CD4-positive, alpha-beta T cell (primary cell): ENCODE data around the gene TTC33. TPM values are rescaled to one million over a fixed set of nuclear protein-coding genes. Genes with fewer than 3 reads are reported as not detected.
"Not testable (repeated sequence)": the region's sequence is repeated elsewhere in the genome, so short reads cannot be mapped to it uniquely, and the experiment has no call there.

Source experiments
- ATAC-seq: fragments of 200-7000 bp; cut with Tn5 transposase; one replicate; pipeline ENCODE4 v1.10.0; 2022; ENCODE audit warnings: mild to moderate bottlenecking; ENCODE audit not compliant: poor library complexity
- CTCF ChIA-PET: fragments of 350-600 bp; sonication (Branson Sonifier 250); formaldehyde crosslinking; loops from one replicate; lab custom pipeline; 2021; ENCODE audit warnings: antibody characterized with exemption, inconsistent platforms; lab: Charles Lee
- POLR2A ChIA-PET: fragments of 350-600 bp; sonication (Branson Sonifier 250); formaldehyde crosslinking; loops from one replicate; lab custom pipeline; 2021; ENCODE audit warnings: antibody characterized with exemption, inconsistent platforms; lab: Charles Lee
- DNase-seq, 14 experiments: peaks; one replicate each; pipeline ENCODE4 v3.0.0-alpha.2; 2013 to 2020; ENCODE audit warnings: mixed read lengths in 2 of 14
- H3K27ac ChIP-seq, 2 donors: one replicate each; pipeline versions ENCODE4 v1.5.1 to v1.7.0; 2013; ENCODE audit warnings: low read length in 2 of 2, low read depth in 1 of 2, mild to moderate bottlenecking in 1 of 2
- H3K27me3 ChIP-seq, 2 experiments: 1 replicate in 1 of 2; 2 replicates in 1 of 2; pipeline versions ENCODE4 v1.6.1 to v1.7.0; 2013; ENCODE audit warnings: low read length in 2 of 2, control low read depth in 1 of 2, mild to moderate bottlenecking in 1 of 2, moderate library complexity in 1 of 2; ENCODE audit not compliant: insufficient read depth in 2 of 2, control insufficient read depth in 1 of 2
- H3K36me3 ChIP-seq: one replicate; pipeline ENCODE4 v1.6.1; 2013; ENCODE audit warnings: low read length, control low read depth; ENCODE audit not compliant: insufficient read depth
- H3K4me1 ChIP-seq: one replicate; pipeline ENCODE4 v1.6.1; 2013; ENCODE audit warnings: low read length, control low read depth; ENCODE audit not compliant: insufficient read depth
- H3K4me3 ChIP-seq: one replicate; pipeline ENCODE4 v1.5.1; 2013; ENCODE audit warnings: mild to moderate bottlenecking, low read length, moderate library complexity
- H3K9me3 ChIP-seq, 2 experiments: 1 replicate in 1 of 2; 2 replicates in 1 of 2; pipeline versions ENCODE4 v1.6.1 to v1.7.0; 2013; ENCODE audit warnings: low read length in 2 of 2, mild to moderate bottlenecking in 2 of 2, control low read depth in 1 of 2, moderate library complexity in 1 of 2; ENCODE audit not compliant: control insufficient read depth in 1 of 2, insufficient read depth in 1 of 2
- H3K27ac Mint-ChIP-seq: one replicate; pipeline ENCODE4 v1.8.0; 2020; ENCODE audit warnings: mixed read lengths
- H3K27me3 Mint-ChIP-seq: one replicate; pipeline ENCODE4 v1.8.0; 2021; ENCODE audit warnings: mixed read lengths
- H3K36me3 Mint-ChIP-seq: one replicate; pipeline ENCODE4 v1.8.0; 2021; ENCODE audit warnings: low read depth, mixed read lengths
- H3K4me1 Mint-ChIP-seq: one replicate; pipeline ENCODE4 v1.8.0; 2021; ENCODE audit warnings: low read depth, mixed read lengths
- H3K4me3 Mint-ChIP-seq: one replicate; pipeline ENCODE4 v1.8.0; 2020; ENCODE audit warnings: mild to moderate bottlenecking, mixed read lengths
- H3K9me3 Mint-ChIP-seq: one replicate; pipeline ENCODE4 v1.8.0; 2020; ENCODE audit warnings: mixed read lengths
- intact Hi-C, 2 experiments: fragments of 100-400 bp; cut with DNase I in 1 of 2; cut with micrococcal nuclease in 1 of 2; formaldehyde crosslinking; loops; one replicate each; pipeline versions ENCODE4 v1.15.1 to v1.9.0; 2023 to 2025; cut with DNase I, micrococcal nuclease
- total RNA-seq, 174 experiments: library from RNA in 2 of 174; stranded (reverse) in 2 of 174; gene quantifications; one replicate each; pipeline ENCODE4 v1.2.3 and lab custom pipeline; 2021 to 2026
- TF ChIP-seq, protein P1 (sequence below): fragments of 200-600 bp; IDR thresholded peaks from one replicate; pipeline ENCODE4 v1.8.0; 2022; ENCODE audit warnings: antibody characterized with exemption, mild to moderate bottlenecking

The TTC33 gene
- total RNA-seq, 2 experiments from 2014 or later = 8.7 to 12.0 TPM

DNA sequence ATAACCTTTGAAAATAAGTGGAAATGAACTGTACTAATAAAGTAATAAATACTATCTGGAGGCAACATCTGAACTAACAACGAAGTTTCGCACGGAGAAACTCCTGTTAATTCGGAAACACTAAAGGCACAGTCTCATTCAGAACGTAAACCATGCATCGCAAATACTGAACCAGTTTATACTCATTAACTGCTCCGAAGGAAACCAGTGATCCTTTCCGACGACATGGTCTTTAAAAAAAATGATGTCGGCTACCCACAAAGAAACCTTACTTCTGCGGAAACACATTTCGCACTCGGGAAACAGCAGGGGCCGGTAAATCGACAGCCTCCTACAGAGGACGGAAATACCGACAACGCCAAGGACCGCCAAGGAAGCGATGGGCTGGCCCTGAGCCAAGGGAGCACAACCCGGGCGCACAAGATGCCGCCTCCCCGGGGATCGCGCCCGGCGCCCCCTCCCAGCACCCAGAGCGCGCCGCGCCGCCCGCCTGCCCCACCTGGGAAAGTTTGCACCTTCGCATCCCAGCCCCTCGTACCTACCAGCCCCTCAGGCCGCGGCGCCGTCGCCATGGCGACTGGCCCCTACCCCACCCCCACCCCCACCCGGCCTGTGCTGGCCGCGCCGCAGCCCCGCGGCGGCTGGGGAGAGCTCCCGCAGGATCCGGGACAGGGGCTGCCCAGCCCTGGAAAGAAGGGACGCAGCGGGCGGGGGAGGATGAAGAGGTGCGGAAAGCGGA is 41.7 kb upstream of the TTC33 start:
- Histone ChIP-seq H3K27me3 (no peaks in the 10 kb centered on the region), H3K9me3 (no peaks in the 10 kb centered on the region), H3K27ac (peak overlapping the region; percentile 73 to 85), H3K4me1 (peaks cover 23% of the 10 kb centered on the region), H3K4me3 (peak overlapping the region; percentile 95), H3K36me3 (peaks cover 5% of the 10 kb centered on the region)
- TF ChIP-seq, protein P1, sequence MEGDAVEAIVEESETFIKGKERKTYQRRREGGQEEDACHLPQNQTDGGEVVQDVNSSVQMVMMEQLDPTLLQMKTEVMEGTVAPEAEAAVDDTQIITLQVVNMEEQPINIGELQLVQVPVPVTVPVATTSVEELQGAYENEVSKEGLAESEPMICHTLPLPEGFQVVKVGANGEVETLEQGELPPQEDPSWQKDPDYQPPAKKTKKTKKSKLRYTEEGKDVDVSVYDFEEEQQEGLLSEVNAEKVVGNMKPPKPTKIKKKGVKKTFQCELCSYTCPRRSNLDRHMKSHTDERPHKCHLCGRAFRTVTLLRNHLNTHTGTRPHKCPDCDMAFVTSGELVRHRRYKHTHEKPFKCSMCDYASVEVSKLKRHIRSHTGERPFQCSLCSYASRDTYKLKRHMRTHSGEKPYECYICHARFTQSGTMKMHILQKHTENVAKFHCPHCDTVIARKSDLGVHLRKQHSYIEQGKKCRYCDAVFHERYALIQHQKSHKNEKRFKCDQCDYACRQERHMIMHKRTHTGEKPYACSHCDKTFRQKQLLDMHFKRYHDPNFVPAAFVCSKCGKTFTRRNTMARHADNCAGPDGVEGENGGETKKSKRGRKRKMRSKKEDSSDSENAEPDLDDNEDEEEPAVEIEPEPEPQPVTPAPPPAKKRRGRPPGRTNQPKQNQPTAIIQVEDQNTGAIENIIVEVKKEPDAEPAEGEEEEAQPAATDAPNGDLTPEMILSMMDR = no peak
- Mint-ChIP-seq H3K36me3 (peaks cover 29% of the 10 kb centered on the region), H3K9me3 (no peaks in the 10 kb centered on the region), H3K4me3 (peak overlapping the region; percentile 94), H3K27me3 (no peaks in the 10 kb centered on the region), H3K27ac (peak overlapping the region; percentile 85), H3K4me1 (peaks cover 52% of the 10 kb centered on the region)
- ChIA-PET POLR2A (interaction anchor here (0.7 to 2.9 kb wide), 5 partner anchors 13 to 44 kb away, joined by 3 to 18 read pairs (median 3); partner anchors contain the start of genes CARD6 and RPL37), CTCF (interaction anchor here (1.4 kb wide), 1 partner anchor 42 kb away, joined by 6 read pairs; the partner anchor contains the start of gene TTC33)
- intact Hi-C loops = loop anchor here (1.0 kb wide), 3 partner anchors 37 to 42 kb away; partner anchors contain the start of gene TTC33 (in 1 of the 2)
- ATAC-seq (peak; percentile 34), DNase-seq (peak; percentile 52 to 90 (median 68))

DNA sequence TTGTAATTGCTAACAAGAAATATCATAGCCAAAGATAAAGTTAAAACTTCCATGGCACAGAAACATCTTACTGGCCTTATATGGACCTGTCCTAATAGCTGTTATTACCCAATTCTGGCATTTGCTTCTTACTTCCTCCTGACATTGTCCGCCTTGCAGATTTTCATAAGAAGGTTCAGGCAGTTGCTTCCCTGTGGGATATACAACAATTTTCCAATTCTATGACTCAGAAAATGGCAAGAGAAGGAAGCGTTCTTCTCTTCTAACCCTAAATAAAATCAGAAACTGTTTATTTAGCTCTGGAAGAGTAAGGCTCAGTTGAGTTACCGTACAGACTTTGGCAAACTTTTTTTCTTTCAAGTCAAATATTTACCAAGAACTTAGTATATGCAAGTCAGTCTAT is 40.7 kb upstream of the TTC33 start:
- CTCF ChIA-PET = no interaction called here
- Mint-ChIP-seq H3K4me1 (peaks cover 59% of the 10 kb centered on the region), H3K27ac (peak overlapping the region; percentile 85), H3K4me3 (peak overlapping the region; percentile 94), H3K27me3 (no peaks in the 10 kb centered on the region), H3K9me3 (no peaks in the 10 kb centered on the region), H3K36me3 (peaks cover 29% of the 10 kb centered on the region)
- Histone ChIP-seq H3K27me3 (no peaks in the 10 kb centered on the region), H3K9me3 (no peaks in the 10 kb centered on the region), H3K36me3 (peaks cover 5% of the 10 kb centered on the region), H3K4me1 (peaks cover 23% of the 10 kb centered on the region), H3K27ac (no peak overlapping the region), H3K4me3 (peak overlapping the region; percentile 95)
- TF ChIP-seq, protein P1 = no peak
- ATAC-seq = no peak
- POLR2A ChIA-PET = interaction anchor here (2.9 kb wide), 1 partner anchor 38 kb away, joined by 18 read pairs; the partner anchor contains the start of gene RPL37
- intact Hi-C loops = no loop called here
- DNase-seq = peak in 1 of 14 experiments; percentile 18

DNA sequence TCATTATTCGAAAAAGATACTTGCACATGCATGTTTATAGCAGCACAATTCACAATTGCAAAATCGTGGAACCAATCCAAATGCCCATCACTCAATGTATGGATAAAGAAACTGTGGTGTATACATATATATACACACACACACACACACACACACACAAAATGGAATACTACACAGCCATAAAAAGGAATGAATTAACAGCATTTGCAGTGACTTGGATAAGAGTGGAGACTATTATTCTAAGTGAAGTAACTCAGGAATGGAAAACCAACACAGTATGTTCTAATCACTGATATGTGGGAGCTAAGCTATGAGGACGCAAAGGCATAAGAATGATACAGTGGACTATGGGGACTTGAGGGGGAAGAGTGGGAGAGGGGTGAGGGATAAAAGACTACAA is 39.1 kb upstream of the TTC33 start:
- intact Hi-C loops, H3K9me3 Mint-ChIP-seq: not testable (repeated sequence)

DNA sequence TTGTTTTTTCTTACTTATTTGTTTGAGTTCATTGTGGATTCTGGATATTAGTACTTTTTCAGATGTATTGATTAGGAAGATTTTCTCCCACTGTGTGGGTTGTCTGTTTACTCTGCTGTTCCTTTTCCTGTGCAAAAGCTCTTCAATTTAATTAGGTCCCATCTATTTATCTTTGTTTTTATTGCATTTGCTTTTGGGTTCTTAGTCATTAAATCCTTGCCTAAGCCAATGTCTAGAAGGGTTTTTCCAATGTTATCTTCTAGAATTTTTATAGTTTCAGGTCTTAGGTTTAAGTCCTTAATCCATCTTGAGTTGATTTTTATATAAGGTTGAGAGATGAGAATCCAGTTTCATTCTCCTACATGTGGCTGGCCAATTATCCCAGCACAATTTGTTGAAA is 38.6 kb upstream of the TTC33 start:
- H3K27me3 ChIP-seq, H3K36me3 ChIP-seq, H3K9me3 ChIP-seq, POLR2A ChIA-PET, H3K9me3 Mint-ChIP-seq, H3K4me3 ChIP-seq, CTCF ChIA-PET, intact Hi-C loops, H3K27ac Mint-ChIP-seq, DNase-seq, ATAC-seq, H3K27me3 Mint-ChIP-seq, H3K27ac ChIP-seq: not testable (repeated sequence)
- peak overlapping the region; percentile 15 for H3K4me3 Mint-ChIP-seq
- H3K4me1 Mint-ChIP-seq = peaks cover 78% of the 10 kb centered on the region
- peaks cover 23% of the 10 kb centered on the region for H3K4me1 ChIP-seq
- peaks cover 38% of the 10 kb centered on the region for H3K36me3 Mint-ChIP-seq

More for the DNA sequence above, 39.1 kb upstream of the TTC33 start:
- ATAC-seq, H3K27me3 Mint-ChIP-seq, H3K27ac ChIP-seq, H3K27ac Mint-ChIP-seq, H3K36me3 ChIP-seq, CTCF ChIA-PET, H3K9me3 ChIP-seq, POLR2A ChIA-PET, H3K27me3 ChIP-seq, H3K4me3 ChIP-seq, DNase-seq: not testable (repeated sequence)
- H3K4me1 Mint-ChIP-seq = peaks cover 75% of the 10 kb centered on the region
- peaks cover 23% of the 10 kb centered on the region for H3K4me1 ChIP-seq
- H3K36me3 Mint-ChIP-seq = peaks cover 35% of the 10 kb centered on the region
- peak overlapping the region; percentile 52 for H3K4me3 Mint-ChIP-seq

DNA sequence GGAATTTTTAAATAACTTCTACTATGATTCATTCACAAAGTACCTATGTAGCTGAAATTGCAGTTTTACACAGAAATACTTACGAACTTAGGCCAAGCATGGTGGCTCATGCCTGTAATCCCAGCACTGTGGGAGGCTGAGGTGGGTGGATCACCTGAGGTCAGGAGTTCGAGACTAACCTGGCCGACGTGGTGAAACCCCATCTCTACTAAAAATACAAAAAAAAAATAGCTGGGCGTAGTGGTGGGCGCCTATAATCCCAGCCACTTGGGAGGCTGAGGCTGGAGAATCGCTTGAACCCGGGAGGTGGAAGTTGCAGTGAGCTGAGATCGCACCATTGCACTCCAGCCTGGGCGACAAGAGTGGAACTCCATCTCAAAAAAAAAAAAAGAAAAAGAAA is 36.9 kb upstream of the TTC33 start:
- CTCF ChIA-PET, H3K27me3 Mint-ChIP-seq, H3K4me3 ChIP-seq, H3K27ac Mint-ChIP-seq, POLR2A ChIA-PET, ATAC-seq, H3K9me3 Mint-ChIP-seq, H3K27me3 ChIP-seq, H3K27ac ChIP-seq, H3K36me3 ChIP-seq, DNase-seq, H3K9me3 ChIP-seq, intact Hi-C loops, H3K4me3 Mint-ChIP-seq: not testable (repeated sequence)
- Mint-ChIP-seq H3K4me1 (peaks cover 86% of the 10 kb centered on the region), H3K36me3 (peaks cover 54% of the 10 kb centered on the region)
- peaks cover 22% of the 10 kb centered on the region for H3K4me1 ChIP-seq
